NT2/D1 (cell line): ENCODE results near the gene ZEB2.

Experiments
- YY1 ChIP-seq: IDR thresholded peaks from 2 replicates; pipeline ENCODE4 v1.6.1; 2011; ENCODE audit not compliant: insufficient read length, insufficient read depth
- ZNF274 ChIP-seq: IDR thresholded peaks from 2 replicates; pipeline ENCODE4 v1.6.1; 2011; ENCODE audit warnings: mild to moderate bottlenecking, low read depth, low read length

- TF ChIP-seq YY1 (no peak), ZNF274 (no peak)
These were observed 3.1 kb upstream of the ZEB2 start for GRCh38 chr2:144522897-144523595.
